KMS-11 (cell line): Measurements from ENCODE around the gene MAN2A1.

Experiments
- H2AFZ ChIP-seq: fragments of 200-600 bp; sonication (generic); 2 replicates; pipeline ENCODE4 v1.6.1; 2016; ENCODE audit warnings: antibody characterized with exemption, mixed run types, low read depth
- H3K27ac ChIP-seq: fragments of 200-600 bp; sonication (generic); 2 replicates; pipeline ENCODE4 v1.6.1; 2016; ENCODE audit warnings: mild to moderate bottlenecking, mixed run types
- H3K27me3 ChIP-seq: fragments of 200-600 bp; sonication (generic); 2 replicates; pipeline ENCODE4 v1.6.1; 2017; ENCODE audit warnings: mild to moderate bottlenecking, low read depth, mixed run types, moderate library complexity; ENCODE audit not compliant: insufficient read depth
- H3K36me3 ChIP-seq: fragments of 200-600 bp; sonication (generic); 2 replicates; pipeline ENCODE4 v1.6.1; 2017; ENCODE audit warnings: mild to moderate bottlenecking, mixed run types; ENCODE audit not compliant: insufficient read depth
- H3K4me1 ChIP-seq: fragments of 200-600 bp; sonication (generic); 2 replicates; pipeline ENCODE4 v1.6.1; 2016; ENCODE audit warnings: mild to moderate bottlenecking, low read depth, mixed run types; ENCODE audit not compliant: poor library complexity, severe bottlenecking
- H3K4me2 ChIP-seq: fragments of 200-600 bp; sonication (generic); 2 replicates; pipeline ENCODE4 v1.7.0; 2016; ENCODE audit warnings: mild to moderate bottlenecking, mixed run types
- H3K4me3 ChIP-seq: fragments of 200-600 bp; sonication (generic); IDR thresholded peaks from 2 replicates; pipeline ENCODE4 v1.6.1; 2017; ENCODE audit warnings: low read depth, low read length, mixed read lengths; ENCODE audit not compliant: insufficient read depth
- H3K79me2 ChIP-seq: fragments of 200-600 bp; sonication (generic); 2 replicates; pipeline ENCODE4 v1.6.1; 2016; ENCODE audit warnings: low read depth, mixed run types; ENCODE audit not compliant: insufficient read depth
- H3K9ac ChIP-seq: fragments of 200-600 bp; sonication (generic); 2 replicates; pipeline ENCODE4 v1.6.1; 2016; ENCODE audit warnings: mild to moderate bottlenecking, mixed run types
- H4K20me1 ChIP-seq: fragments of 200-600 bp; sonication (generic); 2 replicates; pipeline ENCODE4 v1.6.1; 2016; ENCODE audit warnings: mild to moderate bottlenecking, mixed run types; ENCODE audit not compliant: insufficient read depth
- CTCF ChIP-seq: fragments of 200-600 bp; sonication (generic); conservative IDR thresholded peaks from 2 replicates; pipeline ENCODE4 v1.6.1; 2017; ENCODE audit warnings: low read depth, mild to moderate bottlenecking, antibody characterized with exemption, low read length, moderate library complexity, mixed read lengths

The MAN2A1 gene

DNA sequence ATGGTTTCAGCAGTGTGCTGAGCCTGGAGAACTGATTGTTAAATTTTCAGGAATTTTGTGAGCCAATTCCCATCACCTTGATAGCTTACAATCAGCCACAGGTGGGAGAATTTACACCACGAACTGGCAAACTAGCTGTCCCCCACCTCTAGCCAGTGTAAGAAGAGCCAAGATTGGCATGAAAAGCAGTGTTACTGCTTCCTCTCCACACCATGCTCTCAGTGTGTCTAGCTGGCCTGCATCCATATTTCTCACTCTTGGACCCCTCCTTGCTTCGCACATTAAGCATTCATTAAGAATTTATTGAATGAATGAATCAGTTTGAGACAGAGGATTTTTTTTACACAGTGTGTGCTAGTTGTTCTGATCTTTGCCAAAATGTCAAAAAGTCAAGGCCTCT is 36.7 kb upstream of the MAN2A1 start:
- Histone ChIP-seq H3K9ac (no peak overlapping the region), H4K20me1 (no peaks in the 10 kb centered on the region), H3K27me3 (no peaks in the 10 kb centered on the region), H3K27ac (no peak overlapping the region), H3K4me1 (no peaks in the 10 kb centered on the region), H3K4me2 (no peak overlapping the region), H3K79me2 (no peaks in the 10 kb centered on the region), H3K36me3 (no peaks in the 10 kb centered on the region), H2AFZ (no peak overlapping the region), H3K4me3 (no peak overlapping the region)
- no peak for TF ChIP-seq CTCF

DNA sequence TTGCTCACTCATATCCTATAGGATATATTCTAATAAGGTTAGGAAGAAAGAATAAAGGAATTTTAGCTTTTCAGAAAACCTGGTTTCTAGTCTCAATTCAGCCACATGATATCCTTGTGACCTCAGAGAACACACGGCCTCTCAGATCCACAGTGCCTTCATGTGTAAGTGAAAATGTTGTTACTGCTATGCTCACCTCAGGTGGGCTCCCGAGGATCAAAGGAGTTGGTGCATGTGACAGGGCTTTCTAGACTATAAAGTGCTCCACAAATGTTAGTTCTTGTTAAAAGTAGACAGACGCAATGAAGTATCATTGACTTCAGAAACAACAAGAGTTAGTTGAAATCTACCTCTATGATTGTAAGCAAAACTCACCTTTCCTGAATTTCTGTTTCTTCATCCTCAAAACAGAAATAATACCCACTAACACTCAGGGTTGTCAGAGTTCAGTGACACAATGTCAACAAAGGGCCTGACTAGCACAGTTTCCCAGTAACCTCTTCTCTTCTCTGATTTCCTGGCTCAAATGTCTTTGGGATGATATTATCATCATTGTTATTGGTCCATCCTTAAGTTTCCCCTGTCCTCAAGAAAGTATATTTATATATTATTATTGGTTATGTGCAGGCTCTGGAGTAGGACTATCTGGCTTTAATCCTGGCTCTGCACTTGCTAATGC is 36.0 kb upstream of the MAN2A1 start:
- no peak overlapping the region for H2AFZ ChIP-seq
- no peak for TF ChIP-seq CTCF
- H3K4me1 ChIP-seq: no peaks in the 10 kb centered on the region
- H3K9ac ChIP-seq: no peak overlapping the region
- no peaks in the 10 kb centered on the region for H3K79me2 ChIP-seq
- no peak overlapping the region for H3K27ac ChIP-seq
- no peak overlapping the region for H3K4me3 ChIP-seq
- no peaks in the 10 kb centered on the region for H4K20me1 ChIP-seq
- H3K27me3 ChIP-seq: no peaks in the 10 kb centered on the region
- no peak overlapping the region for H3K4me2 ChIP-seq
- no peaks in the 10 kb centered on the region for H3K36me3 ChIP-seq

GRCh38 chr5:109654455-109654854 is 35.3 kb upstream of the MAN2A1 start:
- Histone ChIP-seq H3K27me3 (no peaks in the 10 kb centered on the region), H3K27ac (no peak overlapping the region), H2AFZ (no peak overlapping the region), H3K4me2 (no peak overlapping the region), H3K9ac (no peak overlapping the region), H3K4me1 (no peaks in the 10 kb centered on the region), H3K4me3 (no peak overlapping the region), H4K20me1 (no peaks in the 10 kb centered on the region), H3K79me2 (no peaks in the 10 kb centered on the region), H3K36me3 (no peaks in the 10 kb centered on the region)
- no peak for TF ChIP-seq CTCF

DNA sequence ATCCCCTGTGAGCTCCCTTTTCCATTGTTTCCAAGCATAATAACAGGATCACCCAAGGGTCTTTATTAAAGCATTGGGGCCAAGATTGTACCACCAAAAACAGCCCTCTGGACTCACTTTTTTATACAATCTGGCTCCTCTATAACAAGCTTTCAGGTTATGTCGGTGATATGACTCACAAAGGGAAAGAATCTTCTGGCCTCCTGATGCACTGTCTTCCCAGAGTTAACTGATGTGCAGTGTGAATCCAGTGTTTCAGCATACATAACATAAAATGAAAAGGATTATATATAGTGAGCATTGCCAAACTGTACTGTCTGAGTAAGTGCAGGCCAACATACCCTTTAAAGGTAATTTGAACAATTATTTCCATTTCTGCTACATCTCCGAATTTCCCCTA is 33.9 kb upstream of the MAN2A1 start:
- no peak overlapping the region for H3K4me2 ChIP-seq

More for the DNA sequence above, 33.9 kb upstream of the MAN2A1 start:
- Histone ChIP-seq H3K9ac (no peak overlapping the region), H2AFZ (no peak overlapping the region), H3K36me3 (no peaks in the 10 kb centered on the region), H3K79me2 (no peaks in the 10 kb centered on the region), H3K27me3 (no peaks in the 10 kb centered on the region), H3K4me3 (no peak overlapping the region), H3K27ac (no peak overlapping the region), H3K4me1 (no peaks in the 10 kb centered on the region), H4K20me1 (no peaks in the 10 kb centered on the region)
- no peak for TF ChIP-seq CTCF
